Measurements from ENCODE around the gene GBX1.

Gene GBX1

GRCh38 chr7:151172273-151173141, 5.0 kb upstream of the GBX1 start:
- peak; percentile 77 to 80 for DNase-seq

GRCh38 chr7:151168787-151169162, 1.3 kb upstream of the GBX1 start:
- no peak for DNase-seq

GRCh38 chr7:151168003-151168786, 701 bp upstream of the GBX1 start:
- DNase-seq, result peak; percentile 70 to 74

- peak in 1 of 2 experiments; percentile 10 for DNase-seq
Measured at GRCh38 chr7:151166629-151167196, 781 bp downstream of the GBX1 start.

- no peak for DNase-seq
Measured at GRCh38 chr7:151161757-151162156, 5.7 kb downstream of the GBX1 start.

- DNase-seq, result no peak
Measured at GRCh38 chr7:151157645-151158329, 9.7 kb downstream of the GBX1 start.

GRCh38 chr7:151152643-151153513, 14.6 kb downstream of the GBX1 start:
- DNase-seq, result no peak

GRCh38 chr7:151150388-151150787, 17.1 kb downstream of the GBX1 start:
- no peak for DNase-seq

GRCh38 chr7:151148319-151149259, 18.9 kb downstream of the GBX1 start:
- no peak for DNase-seq

- DNase-seq, result no peak
Measured at GRCh38 chr7:151146761-151147160, 20.7 kb downstream of the GBX1 start.

GRCh38 chr7:151144387-151144786, 23.1 kb downstream of the GBX1 start:
- DNase-seq, result no peak

- no peak for DNase-seq
Measured at GRCh38 chr7:151143261-151144015, 24.1 kb downstream of the GBX1 start.

- DNase-seq, result no peak
Measured at GRCh38 chr7:151142686-151143040, 24.8 kb downstream of the GBX1 start.

- no peak for DNase-seq
Measured at GRCh38 chr7:151141855-151142685, 25.4 kb downstream of the GBX1 start.

- DNase-seq, result no peak
Measured at GRCh38 chr7:151141311-151141854, 26.1 kb downstream of the GBX1 start.

- DNase-seq, result no peak
Measured at GRCh38 chr7:151140826-151141225, 26.7 kb downstream of the GBX1 start.

- no peak for DNase-seq
Measured at GRCh38 chr7:151139791-151140190, 27.7 kb downstream of the GBX1 start.

GRCh38 chr7:151139071-151139790, 28.3 kb downstream of the GBX1 start:
- DNase-seq, result no peak

Data from activated CD4-positive, alpha-beta T cell treated with anti-CD3 and anti-CD28 coated beads, Interleukin-2, amount 50 U/mL, for 48 hours (primary cell).